ENCODE measurements around the gene TMEM255B.

DNA sequence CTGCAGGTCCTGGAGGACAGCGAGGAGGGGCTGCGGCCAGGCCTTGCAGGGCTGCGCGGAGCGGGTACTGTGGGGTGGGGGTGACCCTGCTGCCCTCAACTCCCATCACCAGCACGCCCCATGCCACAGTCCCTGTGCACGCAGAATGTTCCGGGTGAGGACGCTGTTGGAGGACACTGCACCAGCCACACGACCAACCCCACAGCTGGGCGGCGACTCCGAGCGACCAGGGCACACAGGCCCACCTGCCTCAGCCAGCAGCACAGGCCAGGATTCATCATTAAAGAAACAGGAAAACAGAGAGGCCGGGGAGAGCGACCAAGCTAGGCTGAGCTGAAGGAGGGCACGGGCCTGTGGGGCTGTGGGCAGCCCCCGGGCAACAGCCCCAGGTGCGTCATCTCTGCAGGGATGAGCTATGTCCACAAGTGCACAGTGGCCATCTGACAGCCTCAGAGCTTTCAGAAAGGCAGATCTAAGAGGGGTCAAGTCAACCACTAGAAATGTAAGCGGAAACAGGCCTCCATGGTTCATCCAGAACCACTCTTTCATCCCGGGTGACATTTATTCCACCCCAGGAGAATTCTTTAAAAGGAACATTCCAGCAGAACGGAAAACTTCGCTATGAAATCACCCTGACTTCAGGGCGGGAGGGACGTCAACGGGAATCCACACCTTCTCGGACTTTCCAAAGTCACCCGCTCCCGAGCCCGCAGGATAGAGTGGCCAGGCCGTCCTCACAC lies 103.3 kb downstream of the TMEM255B start:
- TF ChIP-seq, protein P1, sequence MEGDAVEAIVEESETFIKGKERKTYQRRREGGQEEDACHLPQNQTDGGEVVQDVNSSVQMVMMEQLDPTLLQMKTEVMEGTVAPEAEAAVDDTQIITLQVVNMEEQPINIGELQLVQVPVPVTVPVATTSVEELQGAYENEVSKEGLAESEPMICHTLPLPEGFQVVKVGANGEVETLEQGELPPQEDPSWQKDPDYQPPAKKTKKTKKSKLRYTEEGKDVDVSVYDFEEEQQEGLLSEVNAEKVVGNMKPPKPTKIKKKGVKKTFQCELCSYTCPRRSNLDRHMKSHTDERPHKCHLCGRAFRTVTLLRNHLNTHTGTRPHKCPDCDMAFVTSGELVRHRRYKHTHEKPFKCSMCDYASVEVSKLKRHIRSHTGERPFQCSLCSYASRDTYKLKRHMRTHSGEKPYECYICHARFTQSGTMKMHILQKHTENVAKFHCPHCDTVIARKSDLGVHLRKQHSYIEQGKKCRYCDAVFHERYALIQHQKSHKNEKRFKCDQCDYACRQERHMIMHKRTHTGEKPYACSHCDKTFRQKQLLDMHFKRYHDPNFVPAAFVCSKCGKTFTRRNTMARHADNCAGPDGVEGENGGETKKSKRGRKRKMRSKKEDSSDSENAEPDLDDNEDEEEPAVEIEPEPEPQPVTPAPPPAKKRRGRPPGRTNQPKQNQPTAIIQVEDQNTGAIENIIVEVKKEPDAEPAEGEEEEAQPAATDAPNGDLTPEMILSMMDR (IDR thresholded peaks at IDR 0.05): no peak
- no peak for TF ChIP-seq POLR2A (IDR thresholded peaks at IDR 0.05)
- TF ChIP-seq EP300 (IDR thresholded peaks at IDR 0.05): no peak
- TF ChIP-seq POLR2AphosphoS5 (IDR thresholded peaks at IDR 0.05): no peak

Data from upper lobe of left lung (tissue), 4 donors.